PC-3 (cell line): ENCODE data around the gene MTHFD1L. TPM values are rescaled to one million over a fixed set of nuclear protein-coding genes. Genes with fewer than 3 reads are reported as not detected.

Experiments
- ATAC-seq: fragments of 200-7000 bp; cut with Tn5 transposase; 2 replicates; pipeline ENCODE4 v1.9.1; 2020; ENCODE audit warnings: mild to moderate bottlenecking, moderate library complexity
- BruUV-seq: library from RNA; stranded (reverse); fragments of 400-500 nt; replicated peaks from 2 replicates; lab custom pipeline; 2021; lab: Mats Ljungman, UMichigan
- CTCF ChIA-PET: fragments of 300-600 bp; sonication (Branson Sonifier 250); formaldehyde crosslinking; loops from one replicate; lab custom pipeline; 2022; ENCODE audit warnings: antibody characterized with exemption; lab: Charles Lee
- POLR2A ChIA-PET: fragments of 300-600 bp; sonication (Branson Sonifier 250); formaldehyde crosslinking; loops from one replicate; lab custom pipeline; 2022; ENCODE audit warnings: antibody characterized with exemption; ENCODE audit not compliant: unreplicated experiment; lab: Charles Lee
- DNase-seq: peaks from one replicate; pipeline ENCODE4 v3.0.0-alpha.2; 2015
- H2AFZ ChIP-seq: fragments of 300-600 bp; sonication (generic); 2 replicates; pipeline ENCODE4 v1.6.0; 2016; ENCODE audit warnings: antibody characterized with exemption, low read length
- H3F3A ChIP-seq: fragments of 300-600 bp; sonication (generic); one replicate; pipeline ENCODE4 v1.6.0; 2017; ENCODE audit warnings: antibody characterized with exemption, low read length, control low read depth, mild to moderate bottlenecking; ENCODE audit not compliant: unreplicated experiment
- H3K27ac ChIP-seq: fragments of 300-600 bp; sonication (generic); 2 replicates; pipeline ENCODE4 v1.5.1; 2016; ENCODE audit warnings: mild to moderate bottlenecking, low read length
- H3K27me3 ChIP-seq: fragments of 300-600 bp; sonication (generic); 2 replicates; pipeline ENCODE4 v1.6.1; 2016; ENCODE audit warnings: low read length, mixed read lengths
- H3K36me3 ChIP-seq: fragments of 300-600 bp; sonication (generic); 2 replicates; pipeline ENCODE4 v1.6.1; 2016; ENCODE audit warnings: low read depth, mixed run types, low read length, mixed read lengths
- H3K4me1 ChIP-seq: fragments of 300-600 bp; sonication (generic); 2 replicates; pipeline ENCODE4 v1.5.1; 2016; ENCODE audit warnings: low read length; ENCODE audit not compliant: insufficient read depth
- H3K4me2 ChIP-seq: fragments of 300-600 bp; sonication (generic); 2 replicates; pipeline ENCODE4 v1.6.0; 2016; ENCODE audit warnings: low read length
- H3K4me3 ChIP-seq: fragments of 300-600 bp; sonication (generic); 2 replicates; pipeline ENCODE4 v1.5.1; 2016; ENCODE audit warnings: mild to moderate bottlenecking, low read length, mixed read lengths
- H3K79me2 ChIP-seq: fragments of 300-600 bp; sonication (generic); 2 replicates; pipeline ENCODE4 v1.6.1; 2017; ENCODE audit warnings: low read length, mixed read lengths
- H3K9ac ChIP-seq: fragments of 300-600 bp; sonication (generic); 2 replicates; pipeline ENCODE4 v1.6.0; 2016; ENCODE audit warnings: mild to moderate bottlenecking, low read length
- H3K9me2 ChIP-seq: fragments of 300-600 bp; sonication (generic); replicated peaks from 2 replicates; pipeline ENCODE4 v1.6.1; 2016; ENCODE audit warnings: mixed run types, low read length, mixed read lengths
- H3K9me3 ChIP-seq: fragments of 300-600 bp; sonication (generic); 2 replicates; pipeline ENCODE4 v1.6.1; 2016; ENCODE audit warnings: low read length, mixed read lengths
- H4K20me1 ChIP-seq: fragments of 300-600 bp; sonication (generic); 2 replicates; pipeline ENCODE4 v1.6.1; 2016; ENCODE audit warnings: low read length, mixed read lengths
- EZH2 ChIP-seq: fragments of 300-600 bp; sonication (generic); IDR thresholded peaks from one replicate; pipeline ENCODE4 v1.6.1; 2017; ENCODE audit warnings: antibody characterized with exemption, mild to moderate bottlenecking, low read length; ENCODE audit not compliant: unreplicated experiment
- EZH2phosphoT487 ChIP-seq: fragments of 300-600 bp; sonication (generic); IDR thresholded peaks from 2 replicates; pipeline ENCODE4 v1.6.1; 2018; ENCODE audit warnings: mild to moderate bottlenecking, antibody characterized with exemption, low read length, borderline replicate concordance
- intact Hi-C: fragments of 100-400 bp; cut with micrococcal nuclease; formaldehyde crosslinking; loops from 2 replicates; pipeline ENCODE4 v1.9.0; 2023
- total RNA-seq: library from RNA; depleted of rRNA; stranded (reverse); fragments of >200 nt; gene quantifications from 2 replicates; pipeline ENCODE4 v1.2.3, GENCODE V29; 2014
- TF ChIP-seq, protein P1 (sequence below): fragments of 300-600 bp; sonication (generic); conservative IDR thresholded peaks from 2 replicates; pipeline ENCODE4 v1.5.1; 2017; ENCODE audit warnings: antibody characterized with exemption, low read depth, mild to moderate bottlenecking, low read length

Gene MTHFD1L
- total RNA-seq, 1 experiment from 2014 or later: 11.9 TPM

DNA sequence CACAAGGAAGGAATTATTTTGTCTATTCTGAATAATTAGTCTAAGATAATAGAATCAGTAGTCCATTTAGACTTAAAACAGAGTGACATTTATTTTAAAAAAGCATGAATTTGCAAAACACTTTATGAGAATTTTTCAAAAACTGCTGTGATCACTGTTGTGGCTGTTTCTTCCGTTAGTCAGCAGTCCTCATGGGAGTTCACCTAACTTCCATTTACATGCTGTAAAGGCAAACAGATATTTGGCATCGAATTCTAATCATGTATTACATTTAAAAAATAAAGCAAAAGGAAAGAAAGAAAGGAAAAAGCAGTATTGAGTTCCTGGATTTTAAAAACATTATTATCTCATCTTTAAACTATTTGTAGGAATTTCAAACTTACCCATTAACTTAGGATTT, 111.8 kb downstream of the MTHFD1L start:
- ATAC-seq (no peak), DNase-seq (no peak)
- TF ChIP-seq, protein P1, sequence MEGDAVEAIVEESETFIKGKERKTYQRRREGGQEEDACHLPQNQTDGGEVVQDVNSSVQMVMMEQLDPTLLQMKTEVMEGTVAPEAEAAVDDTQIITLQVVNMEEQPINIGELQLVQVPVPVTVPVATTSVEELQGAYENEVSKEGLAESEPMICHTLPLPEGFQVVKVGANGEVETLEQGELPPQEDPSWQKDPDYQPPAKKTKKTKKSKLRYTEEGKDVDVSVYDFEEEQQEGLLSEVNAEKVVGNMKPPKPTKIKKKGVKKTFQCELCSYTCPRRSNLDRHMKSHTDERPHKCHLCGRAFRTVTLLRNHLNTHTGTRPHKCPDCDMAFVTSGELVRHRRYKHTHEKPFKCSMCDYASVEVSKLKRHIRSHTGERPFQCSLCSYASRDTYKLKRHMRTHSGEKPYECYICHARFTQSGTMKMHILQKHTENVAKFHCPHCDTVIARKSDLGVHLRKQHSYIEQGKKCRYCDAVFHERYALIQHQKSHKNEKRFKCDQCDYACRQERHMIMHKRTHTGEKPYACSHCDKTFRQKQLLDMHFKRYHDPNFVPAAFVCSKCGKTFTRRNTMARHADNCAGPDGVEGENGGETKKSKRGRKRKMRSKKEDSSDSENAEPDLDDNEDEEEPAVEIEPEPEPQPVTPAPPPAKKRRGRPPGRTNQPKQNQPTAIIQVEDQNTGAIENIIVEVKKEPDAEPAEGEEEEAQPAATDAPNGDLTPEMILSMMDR: no peak
- TF ChIP-seq EZH2 (no peak), EZH2phosphoT487 (no peak)
- Histone ChIP-seq H3K4me3 (no peak overlapping the region), H3K36me3 (no peaks in the 10 kb centered on the region; the same call in 1 of the 2 replicates), H4K20me1 (no peaks in the 10 kb centered on the region), H3K9me3 (no peaks in the 10 kb centered on the region), H3F3A (no peaks in the 10 kb centered on the region), H3K27me3 (no peaks in the 10 kb centered on the region), H3K9me2 (no peaks in the 10 kb centered on the region), H3K79me2 (no peaks in the 10 kb centered on the region), H2AFZ (no peak overlapping the region), H3K4me1 (no peaks in the 10 kb centered on the region), H3K27ac (no peak overlapping the region), H3K4me2 (no peak overlapping the region), H3K9ac (no peak overlapping the region)
- no TSS peak for BruUV-seq
- intact Hi-C loops: no loop called here
- POLR2A ChIA-PET: no interaction called here
- CTCF ChIA-PET: no interaction called here

DNA sequence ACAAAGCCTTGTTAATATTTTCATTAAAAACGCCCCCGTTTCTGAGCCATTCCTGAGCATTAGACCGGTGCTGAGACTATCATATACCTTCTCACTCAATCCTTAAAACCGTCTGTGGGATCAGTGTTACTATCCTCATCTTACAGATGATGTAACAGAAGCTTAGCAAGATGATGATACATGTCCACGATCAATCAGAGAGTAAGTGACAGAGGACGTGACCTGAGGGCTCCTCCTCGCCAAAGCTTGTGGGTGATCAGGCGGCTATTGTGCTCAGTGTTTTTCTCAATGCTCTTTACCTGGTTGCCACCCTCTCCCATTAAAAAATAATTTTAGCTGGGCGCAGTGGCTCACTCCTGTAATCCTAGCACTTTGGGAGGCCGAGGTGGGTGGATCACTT, 113.1 kb downstream of the MTHFD1L start:
- Histone ChIP-seq H3K36me3 (peaks cover 2% of the 10 kb centered on the region; the same call in 1 of the 2 replicates), H3K79me2 (no peaks in the 10 kb centered on the region), H3K9ac (no peak overlapping the region), H3K27me3 (no peaks in the 10 kb centered on the region), H3F3A (no peaks in the 10 kb centered on the region), H2AFZ (no peak overlapping the region), H3K9me2 (no peaks in the 10 kb centered on the region), H3K27ac (no peak overlapping the region), H3K4me2 (no peak overlapping the region), H3K4me3 (no peak overlapping the region), H3K4me1 (no peaks in the 10 kb centered on the region), H3K9me3 (no peaks in the 10 kb centered on the region), H4K20me1 (no peaks in the 10 kb centered on the region)
- no peak for ATAC-seq
- intact Hi-C loops: no loop called here
- no TSS peak for BruUV-seq
- ChIA-PET POLR2A (no interaction called here), CTCF (no interaction called here)
- no peak for DNase-seq
- no peak for TF ChIP-seq EZH2
- TF ChIP-seq, protein P1: no peak
- no peak for TF ChIP-seq EZH2phosphoT487

DNA sequence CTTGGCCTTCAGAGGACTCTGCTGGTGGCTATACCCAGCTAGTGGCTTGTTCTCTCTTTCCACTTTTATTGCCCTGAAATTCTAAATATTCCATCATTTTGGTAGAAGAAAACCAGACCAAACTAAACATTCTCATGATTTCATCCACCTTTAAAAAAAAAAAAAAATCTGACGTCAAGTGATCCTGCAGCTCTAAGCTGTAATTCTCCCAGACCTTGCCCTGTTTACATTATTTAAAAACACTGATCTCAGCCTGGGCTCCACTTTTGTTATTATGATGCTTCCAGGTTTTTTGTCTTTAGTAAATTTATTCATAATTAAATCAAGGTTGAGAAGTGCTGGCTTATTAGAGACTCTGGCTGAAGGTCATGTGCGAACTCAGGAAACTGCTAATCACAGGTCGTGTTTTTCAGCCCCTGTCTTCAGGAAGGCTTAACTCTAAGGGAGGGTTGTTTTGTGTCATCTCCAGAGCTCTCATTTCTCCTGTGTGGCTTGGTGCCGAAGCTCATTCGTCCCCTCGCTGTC, 114.4 kb downstream of the MTHFD1L start:
- ATAC-seq (no peak), DNase-seq (no peak)
- intact Hi-C loops: no loop called here
- Histone ChIP-seq H2AFZ (no peak overlapping the region), H3K4me3 (no peak overlapping the region), H4K20me1 (no peaks in the 10 kb centered on the region), H3K4me2 (no peak overlapping the region), H3K79me2 (no peaks in the 10 kb centered on the region), H3K27me3 (no peaks in the 10 kb centered on the region), H3K4me1 (no peaks in the 10 kb centered on the region), H3K9ac (no peak overlapping the region), H3F3A (no peaks in the 10 kb centered on the region), H3K9me3 (no peaks in the 10 kb centered on the region), H3K9me2 (no peaks in the 10 kb centered on the region), H3K27ac (no peak overlapping the region), H3K36me3 (peaks cover 2% of the 10 kb centered on the region; the same call in 1 of the 2 replicates)
- BruUV-seq: no TSS peak
- POLR2A ChIA-PET: interaction anchor here (0.7 kb wide), 1 partner anchor 7 kb away, joined by 8 read pairs; no protein-coding TSS in a partner anchor
- CTCF ChIA-PET: no interaction called here
- TF ChIP-seq EZH2phosphoT487 (no peak), EZH2 (no peak)
- TF ChIP-seq, protein P1: no peak
